Measurements from ENCODE around the gene ASCL1. TPM values are rescaled to one million over a fixed set of nuclear protein-coding genes. Genes with fewer than 3 reads are reported as not detected.

The ASCL1 gene
- total RNA-seq, 2 donors from 2014 or later = 0.17 to 0.53 TPM

- TF ChIP-seq CTCF (IDR thresholded peaks at IDR 0.05) = no peak
- Histone ChIP-seq H3K9ac (ENCODE audit: low read depth in 2 of 2, low read length in 2 of 2) (no peak overlapping the region), H3K27ac (no peak overlapping the region), H3K36me3 (no peaks in the 10 kb centered on the region), H3K4me3 (no peak overlapping the region), H3K9me3 (no peaks in the 10 kb centered on the region), H3K27me3 (no peaks in the 10 kb centered on the region), H3K4me1 (no peaks in the 10 kb centered on the region)
- no peak for DNase-seq
- intact Hi-C loops (cut with DNase I) = no loop called here
Observed at GRCh38 chr12:102920271-102920670, 37.2 kb upstream of the ASCL1 start.

GRCh38 chr12:102921240-102921639, 36.2 kb upstream of the ASCL1 start:
- H3K27ac ChIP-seq = no peak overlapping the region
- H3K9ac ChIP-seq (ENCODE audit: low read depth in 2 of 2, low read length in 2 of 2) = no peak overlapping the region
- H3K27me3 ChIP-seq = no peaks in the 10 kb centered on the region
- no peak for TF ChIP-seq CTCF (IDR thresholded peaks at IDR 0.05)
- intact Hi-C loops (cut with DNase I) = no loop called here
- H3K4me1 ChIP-seq = no peaks in the 10 kb centered on the region
- no peaks in the 10 kb centered on the region for H3K9me3 ChIP-seq
- no peak overlapping the region for H3K4me3 ChIP-seq
- H3K36me3 ChIP-seq = no peaks in the 10 kb centered on the region
- DNase-seq = no peak

DNA sequence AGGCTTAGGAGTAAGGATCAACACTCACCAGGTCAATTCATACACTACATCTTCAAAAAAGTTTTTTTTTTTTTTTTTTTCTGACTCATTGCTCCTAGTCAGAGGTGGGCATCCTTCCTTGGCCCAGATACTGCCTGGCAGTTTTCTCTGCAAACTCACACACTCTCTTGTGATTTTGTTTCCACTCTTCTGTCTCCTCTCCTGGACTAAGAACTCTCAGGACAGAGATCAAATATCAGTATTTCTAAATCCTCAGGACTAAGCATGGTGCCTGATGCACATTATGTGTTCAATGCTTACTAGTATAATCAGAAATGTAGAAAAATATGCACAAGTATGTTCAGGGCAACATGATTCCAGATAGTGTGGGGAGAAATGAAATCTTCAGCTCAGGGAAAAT, 30.3 kb upstream of the ASCL1 start:
- intact Hi-C loops (cut with DNase I) = no loop called here
- Histone ChIP-seq H3K27me3 (no peaks in the 10 kb centered on the region), H3K4me1 (no peaks in the 10 kb centered on the region)

GRCh38 chr12:102933168-102933567, 24.3 kb upstream of the ASCL1 start:
- no peak overlapping the region for H3K27ac ChIP-seq
- no peak overlapping the region for H3K9ac ChIP-seq (ENCODE audit: low read depth in 2 of 2, low read length in 2 of 2)
- TF ChIP-seq CTCF (IDR thresholded peaks at IDR 0.05) = no peak
- no peaks in the 10 kb centered on the region for H3K36me3 ChIP-seq
- intact Hi-C loops (cut with DNase I) = no loop called here
- H3K4me3 ChIP-seq = no peak overlapping the region
- H3K9me3 ChIP-seq = no peaks in the 10 kb centered on the region
- H3K4me1 ChIP-seq = no peaks in the 10 kb centered on the region
- no peaks in the 10 kb centered on the region for H3K27me3 ChIP-seq
- no peak for DNase-seq

More for the DNA sequence above, 30.3 kb upstream of the ASCL1 start:
- H3K27ac ChIP-seq = no peak overlapping the region
- DNase-seq = no peak
- H3K9me3 ChIP-seq = no peaks in the 10 kb centered on the region
- H3K36me3 ChIP-seq = no peaks in the 10 kb centered on the region
- H3K9ac ChIP-seq (ENCODE audit: low read depth in 2 of 2, low read length in 2 of 2) = no peak overlapping the region
- TF ChIP-seq CTCF (IDR thresholded peaks at IDR 0.05) = no peak
- H3K4me3 ChIP-seq = no peak overlapping the region

GRCh38 chr12:102939059-102939458, 18.4 kb upstream of the ASCL1 start:
- DNase-seq = no peak
- no peak for TF ChIP-seq CTCF (IDR thresholded peaks at IDR 0.05)
- H3K4me1 ChIP-seq = no peaks in the 10 kb centered on the region
- no peak overlapping the region for H3K27ac ChIP-seq
- intact Hi-C loops (cut with DNase I) = no loop called here
- H3K9ac ChIP-seq (ENCODE audit: low read depth in 2 of 2, low read length in 2 of 2) = no peak overlapping the region
- H3K27me3 ChIP-seq = no peaks in the 10 kb centered on the region
- no peak overlapping the region for H3K4me3 ChIP-seq
- H3K36me3 ChIP-seq = no peaks in the 10 kb centered on the region
- no peaks in the 10 kb centered on the region for H3K9me3 ChIP-seq
